WERI-Rb-1 (cell line): ENCODE data around the gene ZNF213.

Experiments
- DNase-seq: peaks from one replicate; pipeline ENCODE4 v3.0.0-alpha.2; 2020
- H3K27ac ChIP-seq: fragments of 250-450 bp; sonication (Bioruptor Pico); 2 replicates; pipeline ENCODE4 v1.5.1; 2020; ENCODE audit warnings: mild to moderate bottlenecking, moderate library complexity
- H3K27me3 ChIP-seq: fragments of 250-450 bp; sonication (Bioruptor Pico); 2 replicates; pipeline ENCODE4 v1.5.1; 2021; ENCODE audit warnings: mild to moderate bottlenecking, low read depth, moderate library complexity; ENCODE audit not compliant: insufficient read depth, severe bottlenecking
- H3K36me3 ChIP-seq: fragments of 250-450 bp; sonication (Bioruptor Pico); 2 replicates; pipeline ENCODE4 v1.5.1; 2020; ENCODE audit warnings: mild to moderate bottlenecking, moderate library complexity
- H3K4me3 ChIP-seq: 2 replicates; pipeline ENCODE4 v1.5.1; 2011; ENCODE audit warnings: low read depth, mild to moderate bottlenecking, control low read depth, low read length
- H3K9me3 ChIP-seq: fragments of 250-450 bp; sonication (Bioruptor Pico); 2 replicates; pipeline ENCODE4 v1.5.1; 2021; ENCODE audit warnings: mild to moderate bottlenecking, moderate library complexity; ENCODE audit not compliant: severe bottlenecking
- TF ChIP-seq, protein P1 (sequence below): IDR thresholded peaks from 2 replicates; pipeline ENCODE4 v1.5.1; 2011; ENCODE audit warnings: low read depth, mild to moderate bottlenecking, control low read depth, inconsistent platforms, low read length

The ZNF213 gene

DNA sequence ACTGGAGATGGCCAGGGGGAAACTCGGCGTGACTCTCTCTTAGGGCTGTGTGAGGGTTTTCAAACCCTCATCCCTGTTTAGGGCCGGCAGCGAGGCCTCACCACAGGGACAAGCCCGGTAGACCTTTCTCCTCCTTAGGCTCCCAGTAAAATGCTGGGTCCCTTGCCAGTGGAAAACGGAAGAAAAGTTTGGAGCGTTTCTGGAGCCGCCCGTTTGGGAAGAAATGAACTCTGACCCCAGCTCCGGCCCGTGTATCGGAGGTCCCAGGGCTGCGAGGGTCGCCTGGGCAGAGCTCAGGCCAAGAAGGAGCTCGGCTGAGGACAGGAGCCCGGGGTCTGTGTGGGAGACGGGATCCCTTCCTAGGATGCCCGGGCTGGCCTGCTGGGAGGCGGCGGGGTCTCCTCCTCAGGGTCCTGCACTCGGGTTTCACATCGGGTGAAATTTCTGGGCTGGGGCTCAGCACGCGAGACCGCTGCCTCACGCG, 23.2 kb downstream of the ZNF213 start:
- no peak for DNase-seq
- Histone ChIP-seq H3K9me3 (no peaks in the 10 kb centered on the region), H3K4me3 (peak overlapping the region; percentile 62), H3K27me3 (peaks cover 2% of the 10 kb centered on the region), H3K36me3 (no peaks in the 10 kb centered on the region), H3K27ac (no peak overlapping the region)
- TF ChIP-seq, protein P1, sequence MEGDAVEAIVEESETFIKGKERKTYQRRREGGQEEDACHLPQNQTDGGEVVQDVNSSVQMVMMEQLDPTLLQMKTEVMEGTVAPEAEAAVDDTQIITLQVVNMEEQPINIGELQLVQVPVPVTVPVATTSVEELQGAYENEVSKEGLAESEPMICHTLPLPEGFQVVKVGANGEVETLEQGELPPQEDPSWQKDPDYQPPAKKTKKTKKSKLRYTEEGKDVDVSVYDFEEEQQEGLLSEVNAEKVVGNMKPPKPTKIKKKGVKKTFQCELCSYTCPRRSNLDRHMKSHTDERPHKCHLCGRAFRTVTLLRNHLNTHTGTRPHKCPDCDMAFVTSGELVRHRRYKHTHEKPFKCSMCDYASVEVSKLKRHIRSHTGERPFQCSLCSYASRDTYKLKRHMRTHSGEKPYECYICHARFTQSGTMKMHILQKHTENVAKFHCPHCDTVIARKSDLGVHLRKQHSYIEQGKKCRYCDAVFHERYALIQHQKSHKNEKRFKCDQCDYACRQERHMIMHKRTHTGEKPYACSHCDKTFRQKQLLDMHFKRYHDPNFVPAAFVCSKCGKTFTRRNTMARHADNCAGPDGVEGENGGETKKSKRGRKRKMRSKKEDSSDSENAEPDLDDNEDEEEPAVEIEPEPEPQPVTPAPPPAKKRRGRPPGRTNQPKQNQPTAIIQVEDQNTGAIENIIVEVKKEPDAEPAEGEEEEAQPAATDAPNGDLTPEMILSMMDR, result no peak

DNA sequence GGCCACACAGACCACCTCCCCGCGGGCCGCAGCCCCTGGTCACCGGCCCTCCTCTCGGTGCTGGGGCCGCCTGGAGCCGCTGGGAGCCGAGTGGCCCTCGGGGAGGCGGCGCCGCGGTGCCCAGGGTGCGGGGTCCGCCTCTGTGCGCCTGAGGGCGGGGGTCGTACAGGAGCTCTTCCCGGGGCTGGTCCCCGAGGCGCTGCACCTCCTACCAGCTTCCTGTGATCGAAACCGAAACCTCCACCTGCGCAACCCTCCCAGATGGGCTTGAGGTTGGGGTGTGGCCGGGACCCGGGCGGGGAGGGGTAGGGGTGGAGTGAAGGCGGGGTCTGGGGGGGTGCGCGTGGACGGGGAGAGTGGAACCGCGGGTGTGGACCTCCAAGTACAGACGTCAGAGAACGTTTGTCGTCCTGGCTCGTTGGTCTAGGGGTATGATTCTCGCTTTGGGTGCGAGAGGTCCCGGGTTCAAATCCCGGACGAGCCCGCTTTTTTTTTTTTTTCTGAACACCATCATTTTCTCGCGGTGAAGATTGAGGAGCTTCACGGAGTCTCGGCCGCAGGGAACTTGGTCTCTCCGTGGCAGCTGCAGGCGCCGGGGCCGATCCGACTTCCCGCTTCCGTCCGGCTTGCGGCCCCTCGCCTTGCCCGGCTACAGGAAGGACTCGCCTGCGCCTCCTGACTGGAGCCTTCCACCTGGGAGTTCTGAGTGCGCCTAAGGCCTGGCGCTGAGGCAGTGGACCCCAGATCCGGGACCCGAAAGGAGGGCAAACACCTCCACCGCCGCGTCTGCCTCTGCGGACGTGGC, 23.9 kb downstream of the ZNF213 start:
- Histone ChIP-seq H3K9me3 (no peaks in the 10 kb centered on the region), H3K36me3 (no peaks in the 10 kb centered on the region), H3K4me3 (peak overlapping the region; percentile 62), H3K27ac (no peak overlapping the region), H3K27me3 (peaks cover 2% of the 10 kb centered on the region)
- peak; percentile 78 for DNase-seq
- TF ChIP-seq, protein P1, result no peak

DNA sequence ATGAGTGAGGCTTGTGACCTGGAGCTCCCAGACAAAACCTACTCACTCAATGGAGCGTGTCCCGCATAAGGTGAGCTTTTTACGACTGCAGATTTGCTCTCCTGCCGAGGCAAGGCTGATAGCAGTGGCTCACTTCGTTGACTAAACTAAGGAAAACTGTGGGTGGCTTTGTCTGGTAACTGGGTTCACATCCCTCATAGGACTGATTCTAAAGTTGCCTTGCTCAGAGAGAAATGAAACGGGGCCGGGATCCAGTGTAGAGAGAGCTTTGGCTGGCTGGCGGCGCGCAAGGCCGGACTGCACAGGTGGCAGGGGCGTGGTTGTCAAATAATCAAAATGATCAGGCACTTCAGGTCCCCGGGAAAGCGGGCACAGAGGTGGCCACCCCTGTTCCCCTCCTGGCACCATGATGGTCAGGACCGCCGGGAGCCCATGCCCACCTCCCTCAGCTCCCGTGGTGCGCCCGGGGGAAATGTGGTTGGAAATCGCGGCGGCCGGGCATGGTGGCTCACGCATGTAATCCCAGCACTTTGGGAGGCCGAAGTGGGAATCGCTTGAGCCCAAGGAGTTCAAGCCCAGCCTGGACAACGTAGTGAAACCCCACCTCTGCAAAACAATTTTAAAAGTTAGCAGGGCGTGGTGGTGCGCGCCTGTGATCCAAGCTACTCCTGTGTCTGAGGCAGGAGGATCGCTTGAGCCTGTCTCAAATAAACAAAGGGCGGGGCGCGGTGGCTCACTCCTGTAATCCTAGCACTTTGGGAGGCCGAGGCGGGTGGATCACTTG, 26.6 kb downstream of the ZNF213 start:
- Histone ChIP-seq H3K27ac (no peak overlapping the region), H3K36me3 (no peaks in the 10 kb centered on the region), H3K4me3 (no peak overlapping the region), H3K27me3 (peaks cover 2% of the 10 kb centered on the region), H3K9me3 (no peaks in the 10 kb centered on the region)
- TF ChIP-seq, protein P1, result no peak
- no peak for DNase-seq

DNA sequence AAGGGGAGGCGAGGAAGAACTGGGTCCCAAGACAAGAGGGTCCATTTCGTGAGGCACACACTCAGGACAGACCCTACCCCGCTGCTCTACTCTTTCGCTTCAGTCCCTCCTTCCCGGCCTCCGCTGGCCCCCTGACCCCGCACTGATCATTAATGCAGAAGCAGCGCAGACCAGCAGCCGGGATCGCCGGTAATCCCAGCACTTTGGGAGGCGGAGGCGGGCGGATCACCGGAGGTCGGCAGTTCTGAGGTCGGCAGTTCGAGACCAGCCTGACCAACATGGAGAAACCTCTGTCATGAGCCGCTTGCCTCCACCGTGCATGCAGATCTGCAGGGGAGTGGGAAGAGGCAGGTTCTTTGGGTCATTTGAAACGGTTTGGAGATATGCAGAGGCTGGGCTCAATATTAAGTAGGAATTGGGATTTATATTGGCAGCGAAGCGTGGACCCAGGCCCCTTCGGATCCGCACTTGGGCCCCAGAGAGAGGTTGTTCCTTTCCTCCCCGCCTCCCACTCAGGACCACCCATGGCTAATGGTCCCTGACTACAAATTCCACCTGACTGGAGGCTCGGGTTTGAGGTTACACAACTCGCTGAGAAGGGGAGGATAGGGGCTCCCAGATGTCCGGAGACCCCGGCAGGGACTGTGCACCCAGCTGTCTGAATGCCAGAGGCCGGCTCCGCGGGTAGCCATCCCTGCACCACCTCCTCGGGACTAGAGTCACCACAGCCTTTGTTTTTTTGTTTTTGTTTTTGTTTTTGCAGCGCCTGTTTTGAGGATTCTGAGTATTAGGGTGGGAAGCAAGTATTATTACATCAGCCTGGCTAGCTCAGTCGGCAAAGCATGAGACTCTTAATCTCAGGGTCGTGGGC, 29.5 kb downstream of the ZNF213 start:
- no peaks in the 10 kb centered on the region for H3K27me3 ChIP-seq
- no peak overlapping the region for H3K27ac ChIP-seq
- TF ChIP-seq, protein P1, result no peak
- no peaks in the 10 kb centered on the region for H3K36me3 ChIP-seq
- H3K4me3 ChIP-seq, result no peak overlapping the region
- H3K9me3 ChIP-seq, result no peaks in the 10 kb centered on the region
- DNase-seq, result no peak

DNA sequence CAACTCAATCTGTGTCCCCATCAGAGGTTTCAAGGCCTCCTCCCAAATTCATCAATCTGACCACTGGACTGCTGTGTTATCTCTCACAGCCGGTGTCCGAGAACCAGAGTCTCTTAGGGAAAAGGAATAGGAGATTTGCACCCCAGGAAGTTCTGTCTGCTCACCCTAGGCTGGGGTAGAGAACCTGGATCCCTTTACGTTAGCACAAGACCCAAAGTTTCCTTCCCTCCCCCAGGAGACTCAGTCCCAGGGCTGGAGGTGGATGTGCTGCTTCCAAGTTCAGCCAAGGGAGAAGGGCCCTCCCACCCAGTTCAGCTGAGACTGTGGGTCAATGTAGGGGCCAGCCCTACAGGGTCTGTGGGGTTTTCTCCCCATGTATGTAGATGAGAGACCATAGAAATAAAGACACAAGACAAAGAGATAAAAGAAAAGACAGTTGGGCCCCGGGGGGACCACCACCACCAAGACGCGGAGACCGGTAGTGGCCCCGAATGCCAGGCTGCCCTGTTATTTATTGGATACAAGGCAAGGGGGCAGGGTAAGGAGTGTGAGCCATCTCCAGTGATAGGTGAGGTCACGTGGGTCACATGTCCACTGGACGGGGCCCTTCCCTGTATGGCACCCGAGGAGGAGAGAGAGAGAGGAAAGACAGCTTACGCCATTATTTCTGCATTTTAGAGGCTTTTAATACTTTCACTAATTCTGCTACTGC, 30.4 kb downstream of the ZNF213 start:
- TF ChIP-seq, protein P1, result no peak
- Histone ChIP-seq H3K27me3 (no peaks in the 10 kb centered on the region), H3K4me3 (no peak overlapping the region), H3K9me3 (no peaks in the 10 kb centered on the region), H3K27ac (no peak overlapping the region), H3K36me3 (no peaks in the 10 kb centered on the region)
- DNase-seq, result no peak
